Fibroblast of the aortic adventitia (primary cell): Measurements from ENCODE around the gene CAMTA1. TPM values are rescaled to one million over a fixed set of nuclear protein-coding genes. Genes with fewer than 3 reads are reported as not detected.

Source experiments
- DNase-seq: peaks from one replicate; pipeline ENCODE4 v3.0.0-alpha.2; 2010; ENCODE audit warnings: low read depth
- H3K4me3 ChIP-seq: 2 replicates; pipeline ENCODE4 v1.5.1; 2011; ENCODE audit warnings: low read depth, mild to moderate bottlenecking, control low read depth, low read length, moderate library complexity
- total RNA-seq: library from RNA; depleted of rRNA; stranded (reverse); fragments of >200 nt; gene quantifications from 2 replicates; pipeline ENCODE4 v1.2.3, GENCODE V29; 2012; ENCODE audit warnings: low replicate concordance
- TF ChIP-seq, protein P1 (sequence below): IDR thresholded peaks from 2 replicates; pipeline ENCODE4 v1.5.1; 2011; ENCODE audit warnings: mild to moderate bottlenecking, low read length, control low read depth, inconsistent platforms; ENCODE audit not compliant: insufficient read depth

The CAMTA1 gene
- total RNA-seq, 1 donor = 91.9 TPM

DNA sequence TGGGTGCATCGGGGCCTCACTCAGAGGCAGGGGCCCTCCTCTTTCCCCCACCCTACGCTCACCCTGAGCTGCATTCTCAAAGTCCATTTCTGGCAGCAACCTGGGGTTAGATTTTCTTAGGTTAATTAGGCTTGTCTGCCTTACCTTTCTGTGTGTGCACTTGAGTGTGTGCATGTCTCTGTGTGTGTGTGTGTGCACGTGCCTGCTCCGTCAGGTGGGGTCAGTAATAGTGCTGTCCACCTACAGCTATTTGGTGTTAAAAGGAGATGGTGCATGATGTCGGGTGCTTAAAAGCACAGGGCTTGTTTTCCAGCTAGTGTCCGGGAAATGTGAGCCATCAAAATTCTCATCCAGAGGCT, 257.9 kb downstream of the CAMTA1 start:
- no peak overlapping the region for H3K4me3 ChIP-seq
- TF ChIP-seq, protein P1, sequence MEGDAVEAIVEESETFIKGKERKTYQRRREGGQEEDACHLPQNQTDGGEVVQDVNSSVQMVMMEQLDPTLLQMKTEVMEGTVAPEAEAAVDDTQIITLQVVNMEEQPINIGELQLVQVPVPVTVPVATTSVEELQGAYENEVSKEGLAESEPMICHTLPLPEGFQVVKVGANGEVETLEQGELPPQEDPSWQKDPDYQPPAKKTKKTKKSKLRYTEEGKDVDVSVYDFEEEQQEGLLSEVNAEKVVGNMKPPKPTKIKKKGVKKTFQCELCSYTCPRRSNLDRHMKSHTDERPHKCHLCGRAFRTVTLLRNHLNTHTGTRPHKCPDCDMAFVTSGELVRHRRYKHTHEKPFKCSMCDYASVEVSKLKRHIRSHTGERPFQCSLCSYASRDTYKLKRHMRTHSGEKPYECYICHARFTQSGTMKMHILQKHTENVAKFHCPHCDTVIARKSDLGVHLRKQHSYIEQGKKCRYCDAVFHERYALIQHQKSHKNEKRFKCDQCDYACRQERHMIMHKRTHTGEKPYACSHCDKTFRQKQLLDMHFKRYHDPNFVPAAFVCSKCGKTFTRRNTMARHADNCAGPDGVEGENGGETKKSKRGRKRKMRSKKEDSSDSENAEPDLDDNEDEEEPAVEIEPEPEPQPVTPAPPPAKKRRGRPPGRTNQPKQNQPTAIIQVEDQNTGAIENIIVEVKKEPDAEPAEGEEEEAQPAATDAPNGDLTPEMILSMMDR = no peak
- DNase-seq = no peak

GRCh38 chr1:7043719-7044535, 258.7 kb downstream of the CAMTA1 start:
- no peak overlapping the region for H3K4me3 ChIP-seq
- TF ChIP-seq, protein P1 = no peak
- no peak for DNase-seq

GRCh38 chr1:7045897-7046296, 260.6 kb downstream of the CAMTA1 start:
- no peak for DNase-seq
- no peak overlapping the region for H3K4me3 ChIP-seq
- TF ChIP-seq, protein P1 = no peak

DNA sequence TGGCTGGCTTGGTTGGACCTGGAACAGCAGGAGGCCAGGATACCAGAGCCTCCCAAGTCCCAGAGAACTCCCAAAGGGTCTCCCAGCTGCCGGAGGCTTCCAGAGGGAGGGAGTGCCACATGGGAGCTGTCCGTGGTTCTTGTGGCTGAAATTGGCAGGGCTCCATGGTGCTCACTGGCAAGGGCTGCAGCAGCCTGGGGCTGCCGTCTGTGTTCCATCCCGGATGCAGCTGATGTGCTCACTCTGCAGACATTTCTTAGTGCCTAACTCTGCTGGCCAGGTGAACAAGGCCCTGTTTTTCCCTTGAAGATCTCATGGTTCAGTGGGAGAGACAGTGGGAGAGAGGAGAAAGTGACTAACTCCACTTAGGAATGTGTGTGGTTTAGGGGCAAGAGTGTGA, 261.1 kb downstream of the CAMTA1 start:
- peak; percentile 40 for DNase-seq
- TF ChIP-seq, protein P1 = no peak
- no peak overlapping the region for H3K4me3 ChIP-seq

DNA sequence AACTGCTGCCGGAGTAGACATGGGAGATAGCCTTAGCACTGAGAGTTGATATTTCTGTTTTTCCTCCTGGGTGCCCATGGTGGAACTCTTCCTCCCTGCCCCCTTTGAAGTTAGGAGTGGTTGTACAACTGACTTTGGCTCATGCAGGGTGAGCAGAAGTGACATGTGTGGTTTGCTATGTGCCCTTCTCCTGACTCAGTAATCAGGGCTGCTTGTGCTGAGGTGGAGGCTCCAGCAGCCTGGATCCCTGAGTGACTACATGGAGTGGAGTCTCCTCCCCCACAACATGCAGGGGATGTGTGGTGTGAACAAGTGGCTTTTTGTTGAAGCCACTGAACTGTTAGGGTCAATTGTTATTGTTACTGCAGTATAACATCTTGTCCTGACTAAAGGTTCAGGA, 261.6 kb downstream of the CAMTA1 start:
- no peak overlapping the region for H3K4me3 ChIP-seq
- DNase-seq = no peak
- TF ChIP-seq, protein P1 = no peak

- no peak overlapping the region for H3K4me3 ChIP-seq
- no peak for DNase-seq
- TF ChIP-seq, protein P1 = no peak
Measured at GRCh38 chr1:7047866-7048265, 262.6 kb downstream of the CAMTA1 start.

DNA sequence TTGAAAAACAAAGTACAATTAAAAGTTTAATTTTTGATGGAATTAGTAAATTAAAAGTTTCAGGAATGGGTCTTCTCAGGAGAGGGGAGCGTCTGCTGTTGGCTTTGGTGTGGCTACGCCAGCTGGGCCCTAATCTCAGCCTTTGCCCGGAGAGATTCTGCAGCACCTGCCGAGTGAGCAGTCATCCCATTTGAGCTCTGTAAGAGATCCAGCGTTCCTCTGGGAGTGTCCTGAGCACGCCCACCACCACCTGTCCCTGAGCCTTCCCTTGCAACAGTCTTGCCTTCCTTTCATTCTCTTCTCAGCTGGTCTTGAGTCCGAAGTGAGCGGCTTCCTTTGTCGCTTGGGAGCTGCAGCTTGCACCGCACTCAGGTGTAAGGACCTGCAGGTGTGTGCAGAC, 263.1 kb downstream of the CAMTA1 start:
- TF ChIP-seq, protein P1 = no peak
- H3K4me3 ChIP-seq = no peak overlapping the region
- no peak for DNase-seq
